Measurements from ENCODE around the gene CREBL2.

Gene CREBL2

GRCh38 chr12:12663644-12664294, 52.1 kb downstream of the CREBL2 start:
- no peak for DNase-seq
- intact Hi-C loops (cut with DNase I), result no loop called here

DNA sequence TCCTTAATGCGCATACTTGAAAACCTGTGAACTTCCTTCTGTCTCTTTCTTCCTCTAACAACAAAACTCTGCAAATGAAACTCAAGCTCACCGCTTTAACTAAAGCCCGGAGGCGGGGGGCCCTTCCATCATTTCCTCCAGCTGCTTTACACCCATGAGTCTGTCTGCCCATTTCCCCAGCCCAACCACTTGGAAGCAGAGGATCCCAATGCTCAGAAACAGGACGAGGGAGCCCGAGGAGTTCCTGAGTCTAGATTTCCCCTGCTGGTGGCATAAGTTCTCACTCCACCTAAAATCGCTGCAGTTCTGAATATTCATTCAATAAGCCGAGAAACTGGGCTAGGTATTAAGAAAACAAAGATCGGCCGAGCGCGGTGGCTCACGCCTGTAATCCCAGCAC, 53.5 kb downstream of the CREBL2 start:
- DNase-seq, result peak in 1 of 10 donors; percentile 55
- intact Hi-C loops (cut with DNase I), result no loop called here

GRCh38 chr12:12668005-12668404, 56.3 kb downstream of the CREBL2 start:
- no peak for DNase-seq
- intact Hi-C loops (cut with DNase I), result no loop called here

DNA sequence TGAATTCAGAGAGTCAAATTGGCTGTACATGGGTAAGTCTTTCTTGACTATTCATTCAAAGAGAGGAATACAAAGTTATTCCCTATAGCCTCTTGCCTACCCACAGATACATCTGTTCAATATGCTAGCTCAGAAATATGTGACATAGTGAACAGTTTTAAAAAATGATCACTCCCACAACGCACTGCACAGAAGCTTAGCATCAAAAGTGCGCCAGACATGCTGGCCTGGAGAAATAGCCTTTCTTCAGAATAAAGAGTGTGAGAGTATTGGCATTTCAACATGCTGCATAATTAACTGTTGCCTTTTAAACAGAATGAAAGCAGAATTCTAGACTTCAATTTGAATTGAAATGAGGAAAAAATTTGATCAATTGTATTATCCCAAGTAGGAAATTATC, 57.3 kb downstream of the CREBL2 start:
- DNase-seq, result peak in 1 of 10 donors; percentile 72
- intact Hi-C loops (cut with DNase I), result no loop called here

GRCh38 chr12:12671850-12672660, 60.4 kb downstream of the CREBL2 start:
- intact Hi-C loops (cut with DNase I), result no loop called here
- DNase-seq, result no peak

DNA sequence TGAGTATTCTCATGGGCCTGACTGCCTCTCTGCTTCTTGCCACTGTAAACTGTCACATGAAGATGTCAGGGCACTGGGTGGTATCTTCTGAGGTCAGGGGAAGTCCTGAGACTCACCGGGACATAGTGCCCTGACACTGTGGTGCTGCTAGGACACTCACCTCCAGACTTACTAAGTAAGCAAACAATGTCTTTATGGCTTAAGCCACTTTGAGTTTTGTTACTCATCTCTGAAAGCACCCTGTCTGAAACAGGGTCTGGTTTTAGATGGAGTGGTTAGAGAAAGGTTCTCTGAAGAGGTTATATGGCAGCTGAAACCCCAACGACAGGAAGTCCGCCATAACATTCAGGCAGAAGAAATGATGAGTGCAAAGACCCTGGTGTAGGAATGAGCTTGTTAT, 61.6 kb downstream of the CREBL2 start:
- intact Hi-C loops (cut with DNase I), result no loop called here
- DNase-seq, result no peak

DNA sequence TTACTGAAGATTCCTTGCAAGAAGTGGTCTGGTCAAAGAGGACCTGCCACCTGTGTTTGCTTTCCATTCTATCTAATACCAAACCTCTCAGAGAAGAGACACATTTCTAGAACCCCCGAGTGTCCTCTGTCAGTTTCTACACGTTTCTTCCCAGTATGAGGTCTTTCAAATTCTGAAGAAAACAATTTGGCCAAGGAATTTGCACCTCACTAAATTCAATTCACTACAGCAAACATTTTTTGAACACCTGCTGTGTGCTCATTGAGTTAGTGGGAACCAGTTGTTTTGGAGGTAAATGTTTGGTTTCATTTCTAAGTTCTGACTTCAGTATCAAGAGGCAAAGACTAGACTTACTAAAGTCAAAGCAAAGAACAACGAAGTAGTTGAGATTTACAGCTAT, 64.9 kb downstream of the CREBL2 start:
- intact Hi-C loops (cut with DNase I), result no loop called here
- no peak for DNase-seq

DNA sequence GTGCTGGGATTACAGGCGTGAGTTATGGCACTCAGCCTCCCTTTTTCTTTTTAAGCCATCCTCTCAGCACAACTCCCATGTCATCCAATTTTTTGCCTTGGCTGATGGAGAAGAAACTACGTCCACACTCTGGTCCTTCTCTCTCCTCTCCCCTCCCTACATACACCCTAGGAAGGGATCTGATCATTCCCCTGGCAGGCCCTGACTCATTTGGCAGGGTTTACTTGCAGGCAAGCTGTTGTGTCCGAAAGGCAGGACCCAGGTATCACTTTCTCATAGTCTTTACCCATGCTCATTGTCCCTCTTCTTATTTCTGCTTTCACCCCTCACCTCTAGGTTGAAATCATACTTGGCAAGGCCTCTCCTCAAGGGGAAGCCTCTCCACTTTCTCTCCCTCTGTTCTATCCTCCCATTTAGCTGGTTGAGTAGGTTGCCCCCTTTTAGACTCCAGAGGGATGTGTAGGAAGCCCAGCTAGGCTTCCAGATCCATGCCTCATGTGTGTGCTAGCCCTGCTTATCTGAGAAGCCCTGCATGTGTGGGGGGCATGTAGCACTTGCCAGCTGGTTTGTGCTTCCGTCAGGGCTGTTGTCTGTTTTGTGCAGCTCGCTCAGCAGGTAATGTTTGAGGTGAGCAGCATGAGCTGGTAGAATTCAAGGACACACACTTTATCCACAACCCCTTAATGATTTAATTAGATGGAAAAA, 69.5 kb downstream of the CREBL2 start:
- intact Hi-C loops (cut with DNase I), result no loop called here
- no peak for DNase-seq

DNA sequence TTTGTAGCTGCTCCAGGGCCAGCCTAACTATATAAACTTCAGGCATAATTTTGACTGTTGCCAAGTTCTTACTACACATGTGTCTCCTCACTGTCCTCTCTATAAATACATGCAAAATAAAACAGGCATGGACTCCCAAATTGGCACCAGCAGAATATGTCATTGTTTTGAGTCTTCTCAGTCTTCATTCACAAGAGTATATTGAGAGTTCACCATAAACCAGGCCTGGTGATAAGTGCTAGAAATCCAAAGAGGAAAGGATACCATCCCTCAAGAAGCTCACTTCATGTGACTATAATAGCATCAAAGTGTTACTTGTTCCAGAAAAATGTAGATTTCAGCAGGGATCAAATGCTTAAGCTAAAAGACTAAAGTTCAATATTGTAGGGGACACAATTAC, 70.6 kb downstream of the CREBL2 start:
- no peak for DNase-seq
- intact Hi-C loops (cut with DNase I), result no loop called here

GRCh38 chr12:12683136-12683697, 71.5 kb downstream of the CREBL2 start:
- no peak for DNase-seq
- intact Hi-C loops (cut with DNase I), result no loop called here

GRCh38 chr12:12683725-12684124, 72.0 kb downstream of the CREBL2 start:
- DNase-seq, result peak in 3 of 10 donors; percentile 14 to 73 (median 29)
- intact Hi-C loops (cut with DNase I), result no loop called here

GRCh38 chr12:12684375-12685106, 72.9 kb downstream of the CREBL2 start:
- peak; percentile 33 to 92 (median 72) for DNase-seq
- intact Hi-C loops (cut with DNase I), result no loop called here

DNA sequence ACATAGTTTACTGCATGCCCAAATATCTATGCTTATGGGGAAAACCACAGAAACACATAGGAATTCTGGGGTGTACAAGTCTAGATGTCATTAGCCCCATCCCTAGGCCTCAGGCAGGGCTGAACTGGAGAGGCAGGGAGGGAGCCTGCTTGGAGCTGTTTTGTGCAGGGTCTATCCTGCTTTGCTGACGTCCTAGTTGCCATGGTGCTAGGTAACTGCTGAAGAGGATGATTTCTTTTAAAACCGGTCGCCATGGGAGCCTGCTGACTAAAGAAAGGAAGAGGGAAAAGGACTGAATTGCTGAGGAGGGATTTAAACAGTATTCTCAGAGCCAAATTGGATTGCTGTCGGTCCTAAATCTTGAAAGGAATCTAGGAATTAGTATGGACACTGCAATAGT, 73.6 kb downstream of the CREBL2 start:
- intact Hi-C loops (cut with DNase I), result no loop called here
- peak in 9 of 10 donors; percentile 13 to 92 (median 51) for DNase-seq

DNA sequence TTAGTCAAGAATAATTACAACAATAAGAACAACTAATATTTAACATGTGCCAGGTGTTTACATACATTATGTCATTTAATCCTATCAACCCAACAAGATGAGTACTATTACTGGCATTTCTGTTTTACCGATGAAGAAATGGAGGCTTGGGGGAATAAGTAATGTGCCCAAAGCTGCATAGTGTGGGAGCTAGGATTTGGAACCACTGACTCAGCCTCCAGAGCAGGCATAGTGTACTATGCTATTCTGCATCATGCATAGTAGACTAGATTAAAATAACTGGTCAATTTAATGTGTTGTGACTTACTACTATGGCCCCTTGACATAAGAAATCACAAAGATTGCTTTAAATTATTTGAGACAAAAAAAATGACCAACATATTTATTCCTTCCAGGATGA, 74.8 kb downstream of the CREBL2 start:
- no peak for DNase-seq

GRCh38 chr12:12686925-12687324, 75.2 kb downstream of the CREBL2 start:
- intact Hi-C loops (cut with DNase I), result no loop called here

More for the DNA sequence above, 74.8 kb downstream of the CREBL2 start:
- intact Hi-C loops (cut with DNase I), result no loop called here

GRCh38 chr12:12689647-12690300, 78.1 kb downstream of the CREBL2 start:
- intact Hi-C loops (cut with DNase I), result no loop called here
- DNase-seq, result no peak

More at GRCh38 chr12:12686925-12687324, 75.2 kb downstream of the CREBL2 start:
- no peak for DNase-seq

- intact Hi-C loops (cut with DNase I), result no loop called here
- DNase-seq, result no peak
These were observed 79.9 kb downstream of the CREBL2 start for GRCh38 chr12:12691549-12691948.

DNA sequence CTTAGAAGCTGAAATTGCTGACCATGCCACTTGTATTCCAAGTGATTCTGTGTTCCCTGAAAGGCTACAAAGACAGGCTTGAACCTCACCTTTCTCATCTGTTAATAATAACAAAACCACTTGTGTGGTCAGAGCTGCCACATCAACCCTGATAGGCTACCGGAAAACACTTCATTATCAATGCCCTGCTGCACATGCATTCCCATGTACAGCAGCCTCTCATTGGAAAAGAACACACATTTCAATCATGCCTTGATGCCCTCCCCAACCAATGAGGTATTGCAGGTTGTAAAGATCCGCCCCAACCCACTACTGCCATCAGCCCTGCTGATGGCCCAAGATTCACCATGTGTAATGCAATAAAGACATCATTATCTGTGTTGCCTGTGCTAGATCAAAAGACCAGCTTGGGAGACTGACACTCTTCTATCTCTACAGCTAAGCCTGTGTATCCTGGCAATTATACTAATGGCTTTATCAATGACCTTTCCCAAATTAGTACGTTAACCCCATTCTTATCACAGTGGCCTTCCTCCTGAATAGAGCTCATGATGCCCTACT, 81.5 kb downstream of the CREBL2 start:
- intact Hi-C loops (cut with DNase I), result no loop called here
- DNase-seq, result no peak
